ENCODE data around the gene IFT81.

IFT81 gene

GRCh38 chr12:110170535-110171185 lies 46.5 kb downstream of the IFT81 start:
- peaks cover 0 to 3% of the 10 kb centered on the region in 2 donors for H3K36me3 ChIP-seq (ENCODE audit: control insufficient read depth in 1 of 2, insufficient read depth in 2 of 2, low read length in 2 of 2)
- H3K27ac ChIP-seq (ENCODE audit: low read length), result no peak overlapping the region

DNA sequence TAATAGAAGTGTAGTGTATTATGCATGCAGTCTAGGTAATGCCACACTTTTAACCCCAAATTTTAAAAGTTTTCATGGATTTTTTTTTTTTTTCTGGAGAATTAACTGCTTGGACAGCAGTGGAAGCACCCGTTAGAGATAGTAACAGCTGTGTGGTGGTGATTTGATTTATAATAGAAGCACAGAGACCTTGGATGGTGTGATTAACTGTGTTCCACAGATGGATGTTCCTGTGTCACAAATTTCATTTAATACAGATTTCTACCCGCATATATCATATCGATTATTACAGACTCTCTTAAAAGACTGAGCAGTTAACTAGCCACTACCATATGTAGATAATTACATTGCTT lies 47.0 kb downstream of the IFT81 start:
- H3K27ac ChIP-seq (ENCODE audit: low read length), result no peak overlapping the region

More at GRCh38 chr12:110170535-110171185, 46.5 kb downstream of the IFT81 start:
- no peak overlapping the region for H3K4me3 ChIP-seq (ENCODE audit: low read depth in 1 of 2, low read length in 2 of 2)
- no peaks in the 10 kb centered on the region for H3K27me3 ChIP-seq (ENCODE audit: low read depth, low read length)
- H3K4me1 ChIP-seq (ENCODE audit: control insufficient read depth in 1 of 2, insufficient read depth in 2 of 2, low read length in 2 of 2), result peaks cover 0 to 8% of the 10 kb centered on the region in 2 donors
- no peaks in the 10 kb centered on the region for H3K9me3 ChIP-seq (ENCODE audit: control insufficient read depth in 1 of 2, low read length in 2 of 2)

GRCh38 chr12:110171636-110172035 lies 47.5 kb downstream of the IFT81 start:
- no peak overlapping the region for H3K4me3 ChIP-seq (ENCODE audit: low read depth in 1 of 2, low read length in 2 of 2)
- H3K27me3 ChIP-seq (ENCODE audit: low read depth, low read length), result no peaks in the 10 kb centered on the region
- H3K27ac ChIP-seq (ENCODE audit: low read length), result no peak overlapping the region
- no peaks in the 10 kb centered on the region for H3K36me3 ChIP-seq (ENCODE audit: control insufficient read depth in 1 of 2, insufficient read depth in 2 of 2, low read length in 2 of 2)
- no peaks in the 10 kb centered on the region for H3K9me3 ChIP-seq (ENCODE audit: control insufficient read depth in 1 of 2, low read length in 2 of 2)
- H3K4me1 ChIP-seq (ENCODE audit: control insufficient read depth in 1 of 2, insufficient read depth in 2 of 2, low read length in 2 of 2), result peaks cover 0 to 13% of the 10 kb centered on the region in 2 donors

More for the DNA sequence above, 47.0 kb downstream of the IFT81 start:
- Histone ChIP-seq H3K4me1 (ENCODE audit: control insufficient read depth in 1 of 2, insufficient read depth in 2 of 2, low read length in 2 of 2) (peaks cover 0 to 11% of the 10 kb centered on the region in 2 donors), H3K9me3 (ENCODE audit: control insufficient read depth in 1 of 2, low read length in 2 of 2) (no peaks in the 10 kb centered on the region), H3K27me3 (ENCODE audit: low read depth, low read length) (no peaks in the 10 kb centered on the region), H3K36me3 (ENCODE audit: control insufficient read depth in 1 of 2, insufficient read depth in 2 of 2, low read length in 2 of 2) (no peaks in the 10 kb centered on the region), H3K4me3 (ENCODE audit: low read depth in 1 of 2, low read length in 2 of 2) (no peak overlapping the region)

GRCh38 chr12:110174373-110174996 lies 50.3 kb downstream of the IFT81 start:
- H3K36me3 ChIP-seq (ENCODE audit: control insufficient read depth in 1 of 2, insufficient read depth in 2 of 2, low read length in 2 of 2), result no peaks in the 10 kb centered on the region
- no peaks in the 10 kb centered on the region for H3K9me3 ChIP-seq (ENCODE audit: control insufficient read depth in 1 of 2, low read length in 2 of 2)
- H3K27ac ChIP-seq (ENCODE audit: low read length), result no peak overlapping the region
- no peak overlapping the region for H3K4me3 ChIP-seq (ENCODE audit: low read depth in 1 of 2, low read length in 2 of 2)
- H3K27me3 ChIP-seq (ENCODE audit: low read depth, low read length), result no peaks in the 10 kb centered on the region
- H3K4me1 ChIP-seq (ENCODE audit: control insufficient read depth in 1 of 2, insufficient read depth in 2 of 2, low read length in 2 of 2), result peaks cover 0 to 13% of the 10 kb centered on the region in 2 donors

- H3K4me3 ChIP-seq (ENCODE audit: low read depth in 1 of 2, low read length in 2 of 2), result no peak overlapping the region
- H3K4me1 ChIP-seq (ENCODE audit: control insufficient read depth in 1 of 2, insufficient read depth in 2 of 2, low read length in 2 of 2), result peaks cover 0 to 13% of the 10 kb centered on the region in 2 donors
- no peaks in the 10 kb centered on the region for H3K9me3 ChIP-seq (ENCODE audit: control insufficient read depth in 1 of 2, low read length in 2 of 2)
- H3K27me3 ChIP-seq (ENCODE audit: low read depth, low read length), result no peaks in the 10 kb centered on the region
- no peaks in the 10 kb centered on the region for H3K36me3 ChIP-seq (ENCODE audit: control insufficient read depth in 1 of 2, insufficient read depth in 2 of 2, low read length in 2 of 2)
- no peak overlapping the region for H3K27ac ChIP-seq (ENCODE audit: low read length)
Measured at GRCh38 chr12:110175201-110175600, 51.0 kb downstream of the IFT81 start.

DNA sequence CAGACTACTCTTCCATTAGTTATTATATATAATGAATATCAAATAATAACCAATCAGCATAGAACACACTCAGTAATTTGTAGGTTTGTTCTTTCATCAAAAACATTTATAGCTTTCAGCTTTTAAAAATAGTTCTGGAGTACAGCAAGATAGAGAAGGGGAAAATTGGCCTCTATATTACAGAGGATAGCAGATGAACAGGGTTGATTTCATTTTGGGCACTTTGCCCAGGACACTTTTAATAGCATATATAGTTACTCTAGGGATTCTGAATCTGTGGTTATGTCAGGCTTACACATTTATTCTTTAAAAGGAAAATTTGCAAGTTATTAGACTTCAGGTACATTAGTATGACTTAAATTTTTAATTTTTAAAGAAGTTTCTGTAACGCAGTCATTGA lies 52.6 kb downstream of the IFT81 start:
- Histone ChIP-seq H3K27me3 (ENCODE audit: low read depth, low read length) (no peaks in the 10 kb centered on the region), H3K27ac (ENCODE audit: low read length) (no peak overlapping the region), H3K36me3 (ENCODE audit: control insufficient read depth in 1 of 2, insufficient read depth in 2 of 2, low read length in 2 of 2) (no peaks in the 10 kb centered on the region), H3K9me3 (ENCODE audit: control insufficient read depth in 1 of 2, low read length in 2 of 2) (no peaks in the 10 kb centered on the region), H3K4me3 (ENCODE audit: low read depth in 1 of 2, low read length in 2 of 2) (no peak overlapping the region), H3K4me1 (ENCODE audit: control insufficient read depth in 1 of 2, insufficient read depth in 2 of 2, low read length in 2 of 2) (peaks cover 0 to 4% of the 10 kb centered on the region in 2 donors)

DNA sequence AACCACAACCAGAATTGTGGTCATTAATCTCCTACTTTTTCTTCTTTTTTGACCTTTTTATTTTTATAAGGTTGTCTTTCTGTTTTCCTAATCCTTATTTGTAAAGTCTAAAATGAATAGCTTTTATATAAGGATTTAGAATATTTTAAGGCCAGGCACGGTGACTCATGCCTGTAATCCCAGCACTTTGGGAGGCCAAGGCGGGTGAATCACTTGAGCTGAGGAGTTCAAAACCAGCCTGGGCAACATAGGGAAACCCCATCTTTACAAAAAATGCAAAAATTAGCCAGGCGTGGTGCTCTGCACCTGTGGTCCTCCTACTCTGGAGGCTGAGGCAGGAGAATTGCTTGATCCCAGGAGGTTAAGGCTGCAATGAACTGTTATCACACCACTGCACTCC lies 55.1 kb downstream of the IFT81 start:
- H3K9me3 ChIP-seq (ENCODE audit: control insufficient read depth in 1 of 2, low read length in 2 of 2), result no peaks in the 10 kb centered on the region
- H3K4me1 ChIP-seq (ENCODE audit: control insufficient read depth in 1 of 2, insufficient read depth in 2 of 2, low read length in 2 of 2), result peaks cover 0 to 4% of the 10 kb centered on the region in 2 donors
- H3K4me3 ChIP-seq (ENCODE audit: low read depth in 1 of 2, low read length in 2 of 2), result no peak overlapping the region
- H3K27me3 ChIP-seq (ENCODE audit: low read depth, low read length), result no peaks in the 10 kb centered on the region
- no peak overlapping the region for H3K27ac ChIP-seq (ENCODE audit: low read length)
- H3K36me3 ChIP-seq (ENCODE audit: control insufficient read depth in 1 of 2, insufficient read depth in 2 of 2, low read length in 2 of 2), result peaks cover under 1 to 4% of the 10 kb centered on the region in 2 donors

GRCh38 chr12:110180591-110181005 lies 56.4 kb downstream of the IFT81 start:
- Histone ChIP-seq H3K4me3 (ENCODE audit: low read depth in 1 of 2, low read length in 2 of 2) (no peak overlapping the region), H3K27me3 (ENCODE audit: low read depth, low read length) (no peaks in the 10 kb centered on the region), H3K9me3 (ENCODE audit: control insufficient read depth in 1 of 2, low read length in 2 of 2) (no peaks in the 10 kb centered on the region), H3K36me3 (ENCODE audit: control insufficient read depth in 1 of 2, insufficient read depth in 2 of 2, low read length in 2 of 2) (peaks cover 3 to 14% of the 10 kb centered on the region in 2 donors), H3K27ac (ENCODE audit: low read length) (peak overlapping the region; percentile 18), H3K4me1 (ENCODE audit: control insufficient read depth in 1 of 2, insufficient read depth in 2 of 2, low read length in 2 of 2) (peaks cover 0 to 4% of the 10 kb centered on the region in 2 donors)

- H3K27ac ChIP-seq (ENCODE audit: low read length), result no peak overlapping the region
- no peak overlapping the region for H3K4me3 ChIP-seq (ENCODE audit: low read depth in 1 of 2, low read length in 2 of 2)
- H3K27me3 ChIP-seq (ENCODE audit: low read depth, low read length), result no peaks in the 10 kb centered on the region
- no peaks in the 10 kb centered on the region for H3K4me1 ChIP-seq (ENCODE audit: control insufficient read depth in 1 of 2, insufficient read depth in 2 of 2, low read length in 2 of 2)
- H3K36me3 ChIP-seq (ENCODE audit: control insufficient read depth in 1 of 2, insufficient read depth in 2 of 2, low read length in 2 of 2), result peaks cover 6 to 22% of the 10 kb centered on the region in 2 donors
- H3K9me3 ChIP-seq (ENCODE audit: control insufficient read depth in 1 of 2, low read length in 2 of 2), result peaks cover 0 to 4% of the 10 kb centered on the region in 2 donors
Measured at GRCh38 chr12:110182281-110182680, 58.1 kb downstream of the IFT81 start.

DNA sequence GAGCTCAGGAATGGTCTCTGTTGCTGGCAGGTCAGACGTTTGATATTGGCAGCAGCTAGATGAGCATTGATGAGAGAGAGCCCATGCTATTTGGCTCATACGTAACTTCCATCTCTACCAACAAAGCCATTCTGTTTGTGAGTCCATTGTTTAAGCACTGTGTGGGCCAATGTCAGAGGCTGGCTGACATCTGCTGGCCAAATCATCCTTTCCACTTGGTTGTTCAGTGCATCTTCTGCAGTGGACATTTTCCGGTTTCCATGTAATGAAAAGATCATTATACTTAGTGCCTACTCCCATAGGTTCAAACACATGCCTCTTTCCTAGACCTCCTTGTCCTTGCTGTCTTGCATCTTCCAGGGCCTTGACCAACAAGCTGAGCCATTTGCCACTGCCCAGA lies 59.2 kb downstream of the IFT81 start:
- Histone ChIP-seq H3K4me1 (ENCODE audit: control insufficient read depth in 1 of 2, insufficient read depth in 2 of 2, low read length in 2 of 2) (no peaks in the 10 kb centered on the region), H3K4me3 (ENCODE audit: low read depth in 1 of 2, low read length in 2 of 2) (no peak overlapping the region), H3K9me3 (ENCODE audit: control insufficient read depth in 1 of 2, low read length in 2 of 2) (peaks cover 0 to 4% of the 10 kb centered on the region in 2 donors), H3K27me3 (ENCODE audit: low read depth, low read length) (no peaks in the 10 kb centered on the region), H3K36me3 (ENCODE audit: control insufficient read depth in 1 of 2, insufficient read depth in 2 of 2, low read length in 2 of 2) (peaks cover 6 to 22% of the 10 kb centered on the region in 2 donors), H3K27ac (ENCODE audit: low read length) (no peak overlapping the region)

- no peak overlapping the region for H3K4me3 ChIP-seq (ENCODE audit: low read depth in 1 of 2, low read length in 2 of 2)
Measured at GRCh38 chr12:110185626-110186025, 61.5 kb downstream of the IFT81 start.

More at GRCh38 chr12:110185626-110186025, 61.5 kb downstream of the IFT81 start:
- Histone ChIP-seq H3K27ac (ENCODE audit: low read length) (no peak overlapping the region), H3K4me1 (ENCODE audit: control insufficient read depth in 1 of 2, insufficient read depth in 2 of 2, low read length in 2 of 2) (no peaks in the 10 kb centered on the region), H3K27me3 (ENCODE audit: low read depth, low read length) (no peaks in the 10 kb centered on the region), H3K36me3 (ENCODE audit: control insufficient read depth in 1 of 2, insufficient read depth in 2 of 2, low read length in 2 of 2) (peaks cover 6 to 29% of the 10 kb centered on the region in 2 donors), H3K9me3 (ENCODE audit: control insufficient read depth in 1 of 2, low read length in 2 of 2) (peaks cover 0 to 4% of the 10 kb centered on the region in 2 donors)

All from muscle layer of duodenum (tissue), 2 donors.